Dendritic cell treated with granulocyte-macrophage colony-stimulating factor and Interleukin-4, amounts not matched to agents 40 ng/mL and 50 ng/mL, for 4 days (primary cell): ENCODE data around the gene TARDBP.
"Not testable (repeated sequence)": the region's sequence is repeated elsewhere in the genome, so short reads cannot be mapped to it uniquely, and the experiment has no call there.

Source experiments
- H3K27ac Mint-ChIP-seq: one replicate; pipeline ENCODE4 v1.8.0; 2022; ENCODE audit warnings: mild to moderate bottlenecking, mixed read lengths
- H3K27me3 Mint-ChIP-seq: one replicate; pipeline ENCODE4 v1.8.0; 2022; ENCODE audit warnings: mild to moderate bottlenecking, mixed read lengths
- H3K36me3 Mint-ChIP-seq: one replicate; pipeline ENCODE4 v1.8.0; 2022; ENCODE audit warnings: low read depth, mixed read lengths
- H3K4me1 Mint-ChIP-seq: one replicate; pipeline ENCODE4 v1.8.0; 2022; ENCODE audit warnings: low read depth, mixed read lengths
- H3K4me3 Mint-ChIP-seq: one replicate; pipeline ENCODE4 v1.8.0; 2022; ENCODE audit warnings: mild to moderate bottlenecking, moderate library complexity, mixed read lengths
- H3K9me3 Mint-ChIP-seq: one replicate; pipeline ENCODE4 v1.8.0; 2022; ENCODE audit warnings: mixed read lengths
- intact Hi-C: fragments of 100-400 bp; cut with micrococcal nuclease; formaldehyde crosslinking; loops from one replicate; pipeline ENCODE4 v1.15.0; 2022

TARDBP gene

DNA sequence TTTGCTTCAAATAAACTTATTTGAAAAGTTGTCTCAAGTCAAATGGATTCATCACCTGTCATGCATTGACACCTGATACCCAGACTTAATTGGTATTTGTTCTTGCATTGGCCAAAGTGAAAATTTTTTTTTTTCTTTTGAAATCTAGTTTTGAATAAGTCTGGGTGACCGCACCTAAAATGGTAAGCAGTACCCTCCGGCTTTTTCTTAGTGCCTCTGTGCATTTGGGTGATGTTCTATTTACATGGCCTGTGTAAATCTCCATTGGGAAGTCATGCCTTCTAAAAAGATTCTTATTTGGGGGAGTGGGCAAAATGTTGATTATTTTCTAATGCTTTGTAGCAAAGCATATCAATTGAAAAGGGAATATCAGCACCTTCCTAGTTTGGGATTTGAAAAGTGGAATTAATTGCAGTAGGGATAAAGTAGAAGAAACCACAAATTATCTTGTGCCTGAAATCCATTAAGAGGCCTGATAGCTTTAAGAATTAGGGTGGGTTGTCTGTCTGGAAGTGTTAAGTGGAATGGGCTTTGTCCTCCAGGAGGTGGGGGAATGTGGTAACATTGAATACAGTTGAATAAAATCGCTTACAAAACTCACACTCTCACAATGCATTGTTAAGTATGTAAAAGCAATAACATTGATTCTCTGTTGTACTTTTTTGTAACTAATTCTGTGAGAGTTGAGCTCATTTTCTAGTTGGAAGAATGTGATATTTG is 11.9 kb downstream of the TARDBP start:
- Mint-ChIP-seq H3K4me1 (peaks cover 13% of the 10 kb centered on the region), H3K27me3 (no peaks in the 10 kb centered on the region), H3K36me3 (peaks cover 95% of the 10 kb centered on the region), H3K27ac (no peak overlapping the region), H3K9me3 (no peaks in the 10 kb centered on the region), H3K4me3 (no peak overlapping the region)
- intact Hi-C loops, result no loop called here

GRCh38 chr1:11024874-11025203 is 12.4 kb downstream of the TARDBP start:
- no peak overlapping the region for H3K27ac Mint-ChIP-seq
- H3K27me3 Mint-ChIP-seq, result no peaks in the 10 kb centered on the region
- H3K36me3 Mint-ChIP-seq, result peaks cover 95% of the 10 kb centered on the region
- no peaks in the 10 kb centered on the region for H3K9me3 Mint-ChIP-seq
- peaks cover 13% of the 10 kb centered on the region for H3K4me1 Mint-ChIP-seq
- intact Hi-C loops, result no loop called here
- no peak overlapping the region for H3K4me3 Mint-ChIP-seq

- no peak overlapping the region for H3K4me3 Mint-ChIP-seq
- H3K4me1 Mint-ChIP-seq, result peaks cover 13% of the 10 kb centered on the region
- H3K9me3 Mint-ChIP-seq, result no peaks in the 10 kb centered on the region
- no peak overlapping the region for H3K27ac Mint-ChIP-seq
- H3K27me3 Mint-ChIP-seq, result no peaks in the 10 kb centered on the region
- intact Hi-C loops, result no loop called here
- peaks cover 95% of the 10 kb centered on the region for H3K36me3 Mint-ChIP-seq
Measured at GRCh38 chr1:11025618-11026017, 13.2 kb downstream of the TARDBP start.

DNA sequence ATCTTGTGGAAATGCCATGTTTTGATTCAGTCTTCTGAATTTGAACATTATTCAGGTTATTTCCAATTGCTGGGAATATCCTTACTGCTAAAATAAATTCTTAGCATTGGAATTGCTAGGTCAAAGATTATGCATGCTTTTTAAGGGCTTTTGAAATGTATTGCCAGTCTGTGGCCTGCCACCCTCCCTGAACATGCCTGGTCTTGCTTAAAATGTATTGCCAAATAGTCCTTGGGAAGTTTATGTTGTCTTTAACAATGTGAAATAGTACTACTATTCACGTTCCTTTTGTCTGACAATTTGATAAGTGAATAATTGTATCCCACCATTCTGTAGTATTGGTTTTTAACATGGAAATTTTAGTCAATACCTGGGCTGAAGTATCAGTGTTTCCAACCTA is 13.6 kb downstream of the TARDBP start:
- intact Hi-C loops, result no loop called here
- Mint-ChIP-seq H3K36me3 (peaks cover 95% of the 10 kb centered on the region), H3K4me3 (no peak overlapping the region), H3K27ac (no peak overlapping the region), H3K9me3 (no peaks in the 10 kb centered on the region), H3K4me1 (peaks cover 13% of the 10 kb centered on the region), H3K27me3 (no peaks in the 10 kb centered on the region)

- no peak overlapping the region for H3K4me3 Mint-ChIP-seq
- no peak overlapping the region for H3K27ac Mint-ChIP-seq
- intact Hi-C loops, result no loop called here
- peaks cover 11% of the 10 kb centered on the region for H3K4me1 Mint-ChIP-seq
- H3K27me3 Mint-ChIP-seq, result no peaks in the 10 kb centered on the region
- H3K9me3 Mint-ChIP-seq, result no peaks in the 10 kb centered on the region
- peaks cover 88% of the 10 kb centered on the region for H3K36me3 Mint-ChIP-seq
Measured at GRCh38 chr1:11026903-11027302, 14.4 kb downstream of the TARDBP start.

GRCh38 chr1:11027316-11027715 is 14.9 kb downstream of the TARDBP start:
- Mint-ChIP-seq H3K4me1 (peaks cover 7% of the 10 kb centered on the region), H3K4me3 (no peak overlapping the region), H3K9me3 (no peaks in the 10 kb centered on the region), H3K36me3 (peaks cover 84% of the 10 kb centered on the region), H3K27me3 (no peaks in the 10 kb centered on the region), H3K27ac (no peak overlapping the region)
- intact Hi-C loops, result no loop called here

- Mint-ChIP-seq H3K9me3 (no peaks in the 10 kb centered on the region), H3K4me3 (no peak overlapping the region), H3K4me1 (peaks cover 5% of the 10 kb centered on the region), H3K27ac (no peak overlapping the region), H3K27me3 (no peaks in the 10 kb centered on the region), H3K36me3 (peaks cover 77% of the 10 kb centered on the region)
- intact Hi-C loops, result no loop called here
Measured at GRCh38 chr1:11028018-11028417, 15.6 kb downstream of the TARDBP start.

DNA sequence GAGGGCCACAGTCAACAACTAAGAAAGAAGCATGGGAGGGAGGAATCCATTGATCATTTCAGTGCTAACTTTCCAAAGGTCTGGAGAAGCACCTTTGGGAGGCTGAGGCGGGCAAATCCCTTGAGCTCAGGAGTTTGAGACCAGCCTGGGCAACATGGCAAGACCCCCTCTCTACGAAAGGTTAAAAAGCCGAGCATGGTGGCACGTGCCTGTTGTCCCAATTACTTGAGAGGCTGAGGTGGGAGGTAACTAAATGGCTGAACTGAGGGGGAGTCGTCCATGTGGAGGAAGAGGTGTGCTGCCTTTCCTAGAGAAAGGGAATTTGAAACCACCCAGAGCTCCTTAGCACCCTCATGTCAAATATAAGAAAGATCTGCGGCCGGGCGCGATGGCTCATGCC is 18.4 kb downstream of the TARDBP start:
- H3K27ac Mint-ChIP-seq, result no peak overlapping the region
- H3K36me3 Mint-ChIP-seq, result peaks cover 48% of the 10 kb centered on the region
- intact Hi-C loops, result no loop called here
- no peaks in the 10 kb centered on the region for H3K9me3 Mint-ChIP-seq
- no peak overlapping the region for H3K4me3 Mint-ChIP-seq
- H3K4me1 Mint-ChIP-seq, result no peaks in the 10 kb centered on the region
- no peaks in the 10 kb centered on the region for H3K27me3 Mint-ChIP-seq

DNA sequence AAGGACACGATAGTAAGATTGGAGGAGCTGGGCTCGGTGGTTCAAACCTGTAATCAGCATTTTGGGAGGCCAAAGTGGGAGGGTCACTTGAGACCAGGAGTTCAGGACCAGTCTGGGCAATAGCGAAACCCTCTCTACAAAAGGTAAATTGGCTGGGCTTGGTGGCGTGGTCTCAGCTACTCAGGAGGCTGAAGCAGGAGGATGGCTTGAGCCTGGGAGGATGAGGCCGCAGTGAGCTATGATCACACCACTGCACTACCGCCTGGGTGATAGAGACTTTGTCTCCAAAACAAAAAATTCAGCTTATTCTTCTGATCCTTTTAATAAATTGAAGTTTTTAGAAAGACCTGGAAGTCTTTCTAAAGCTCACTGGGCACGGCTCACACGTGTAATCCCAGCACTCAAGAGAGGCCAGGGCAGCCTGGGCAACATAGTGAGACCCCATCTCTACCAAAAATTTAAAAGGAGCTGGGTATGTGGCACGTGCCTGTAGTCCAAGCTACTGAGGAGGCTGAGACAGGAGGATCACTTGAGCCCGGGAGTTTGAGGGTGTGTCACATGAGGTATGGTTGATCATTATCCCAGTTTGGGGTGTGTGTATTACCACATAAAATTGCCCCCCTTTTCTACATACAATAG is 19.3 kb downstream of the TARDBP start:
- intact Hi-C loops, result no loop called here
- H3K27me3 Mint-ChIP-seq, result no peaks in the 10 kb centered on the region

DNA sequence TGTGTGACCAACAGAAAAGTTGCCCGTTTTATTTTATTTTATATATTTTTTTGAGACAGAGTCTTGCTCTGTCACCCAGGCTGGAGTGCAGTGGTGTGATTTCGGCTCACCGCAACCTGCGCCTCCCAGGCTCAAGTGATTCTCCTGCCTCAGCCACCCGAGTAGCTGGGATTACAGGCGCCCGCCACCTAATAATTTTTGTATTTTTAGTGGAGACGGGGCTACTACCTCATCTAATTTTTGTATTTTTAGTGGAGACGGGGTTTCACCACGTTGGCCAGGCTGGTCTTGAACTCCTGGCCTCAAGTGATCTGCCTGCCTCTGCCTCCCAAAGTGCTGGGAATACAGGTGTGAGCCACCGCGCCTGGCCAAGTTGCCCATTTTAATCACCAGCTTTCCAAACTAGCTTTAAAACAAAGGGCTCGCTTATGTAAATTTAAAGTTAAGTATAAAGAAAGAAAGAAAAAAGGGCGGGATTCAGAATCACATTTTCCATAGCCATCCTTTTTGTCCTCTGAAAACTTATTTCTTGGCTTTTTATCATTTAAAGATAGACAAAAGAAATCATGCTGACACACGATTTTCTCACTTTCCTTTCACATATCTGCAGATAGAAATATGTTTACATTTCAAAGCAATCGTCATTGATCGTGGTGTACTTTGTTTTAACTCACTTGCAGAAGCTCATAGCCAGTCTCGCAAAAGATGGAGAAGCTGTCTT is 24.7 kb downstream of the TARDBP start:
- not testable (repeated sequence) for H3K4me3 Mint-ChIP-seq, H3K36me3 Mint-ChIP-seq, H3K9me3 Mint-ChIP-seq, H3K27me3 Mint-ChIP-seq, H3K4me1 Mint-ChIP-seq, H3K27ac Mint-ChIP-seq
- intact Hi-C loops, result loop anchor here (2.0 kb wide), 1 partner anchor 606 kb away; no protein-coding TSS in a partner anchor

More for the DNA sequence above, 19.3 kb downstream of the TARDBP start:
- H3K4me1 Mint-ChIP-seq, result no peaks in the 10 kb centered on the region
- no peak overlapping the region for H3K27ac Mint-ChIP-seq
- H3K9me3 Mint-ChIP-seq, result no peaks in the 10 kb centered on the region
- H3K4me3 Mint-ChIP-seq, result no peak overlapping the region
- peaks cover 40% of the 10 kb centered on the region for H3K36me3 Mint-ChIP-seq

DNA sequence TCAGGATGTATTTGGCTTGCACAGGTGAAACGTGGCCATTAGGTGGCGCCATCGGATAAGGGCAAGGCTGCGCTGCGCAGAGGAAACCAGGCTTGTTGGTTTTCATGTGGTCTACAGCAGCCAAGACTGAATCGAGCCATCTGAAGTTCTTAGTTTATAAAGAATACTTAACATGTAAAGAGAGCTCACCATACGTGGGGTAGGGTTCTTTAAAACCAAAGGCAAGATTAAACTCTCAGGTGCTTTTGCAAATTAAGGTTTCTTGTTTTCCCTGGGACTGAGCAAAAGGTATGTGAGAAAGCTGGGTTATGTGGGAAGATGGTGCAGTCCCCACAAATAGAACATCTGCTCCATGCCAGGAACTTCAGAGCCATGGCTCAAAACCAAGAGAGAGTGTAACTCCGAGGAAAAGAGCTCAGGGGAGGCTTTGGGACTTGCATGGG is 25.3 kb downstream of the TARDBP start:
- H3K27me3 Mint-ChIP-seq, result no peaks in the 10 kb centered on the region
- no peak overlapping the region for H3K4me3 Mint-ChIP-seq
- no peaks in the 10 kb centered on the region for H3K36me3 Mint-ChIP-seq
- no peaks in the 10 kb centered on the region for H3K9me3 Mint-ChIP-seq
- intact Hi-C loops, result loop anchor here (2.0 kb wide), 1 partner anchor 605 kb away; no protein-coding TSS in a partner anchor
- no peaks in the 10 kb centered on the region for H3K4me1 Mint-ChIP-seq
- no peak overlapping the region for H3K27ac Mint-ChIP-seq

- Mint-ChIP-seq H3K27me3 (no peaks in the 10 kb centered on the region), H3K27ac (no peak overlapping the region), H3K36me3 (no peaks in the 10 kb centered on the region), H3K9me3 (no peaks in the 10 kb centered on the region), H3K4me1 (no peaks in the 10 kb centered on the region), H3K4me3 (no peak overlapping the region)
- intact Hi-C loops, result no loop called here
Measured at GRCh38 chr1:11039351-11040104, 27.1 kb downstream of the TARDBP start.

- H3K9me3 Mint-ChIP-seq, intact Hi-C loops, H3K27me3 Mint-ChIP-seq, H3K27ac Mint-ChIP-seq, H3K4me1 Mint-ChIP-seq, H3K36me3 Mint-ChIP-seq, H3K4me3 Mint-ChIP-seq: not testable (repeated sequence)
Measured at GRCh38 chr1:11040105-11040429, 27.6 kb downstream of the TARDBP start.

- no peaks in the 10 kb centered on the region for H3K9me3 Mint-ChIP-seq
- H3K4me3 Mint-ChIP-seq, result no peak overlapping the region
- no peaks in the 10 kb centered on the region for H3K27me3 Mint-ChIP-seq
- no peaks in the 10 kb centered on the region for H3K4me1 Mint-ChIP-seq
- no peaks in the 10 kb centered on the region for H3K36me3 Mint-ChIP-seq
- H3K27ac Mint-ChIP-seq, result no peak overlapping the region
- intact Hi-C loops, result no loop called here
Measured at GRCh38 chr1:11041048-11041447, 28.6 kb downstream of the TARDBP start.
